ENCODE results near the gene MECR.
A peak's percentile ranks its signal among the peaks of the same experiment; 100 is the strongest.
"Not testable (repeated sequence)": the region's sequence is repeated elsewhere in the genome, so short reads cannot be mapped to it uniquely, and the experiment has no call there.

Gene MECR

GRCh38 chr1:29237852-29238619 lies 7.3 kb upstream of the MECR start:
- Histone ChIP-seq H3K9me3 (ENCODE audit: severe bottlenecking) (no peaks in the 10 kb centered on the region), H3K36me3 (no peaks in the 10 kb centered on the region), H3K27me3 (ENCODE audit: insufficient read depth, low read depth, severe bottlenecking) (no peaks in the 10 kb centered on the region), H3K4me3 (ENCODE audit: low read depth, low read length) (peak overlapping the region; percentile 33), H3K27ac (0 out of 2 replicates have a peak overlapping the region, but pooled peaks have one; percentile 35)
- DNase-seq: no peak
- TF ChIP-seq CTCF (IDR thresholded peaks at IDR 0.05; ENCODE audit: low read depth, low read length): no peak

GRCh38 chr1:29237129-29237821 lies 6.5 kb upstream of the MECR start:
- DNase-seq: peak; percentile 46
- no peaks in the 10 kb centered on the region for H3K9me3 ChIP-seq (ENCODE audit: severe bottlenecking)
- no peaks in the 10 kb centered on the region for H3K36me3 ChIP-seq
- H3K27ac ChIP-seq: peak overlapping the region; percentile 62
- no peaks in the 10 kb centered on the region for H3K27me3 ChIP-seq (ENCODE audit: insufficient read depth, low read depth, severe bottlenecking)
- TF ChIP-seq CTCF (IDR thresholded peaks at IDR 0.05; ENCODE audit: low read depth, low read length): no peak
- peak overlapping the region; percentile 86 for H3K4me3 ChIP-seq (ENCODE audit: low read depth, low read length)

- DNase-seq: no peak
- no peaks in the 10 kb centered on the region for H3K36me3 ChIP-seq
- no peaks in the 10 kb centered on the region for H3K27me3 ChIP-seq (ENCODE audit: insufficient read depth, low read depth, severe bottlenecking)
- no peaks in the 10 kb centered on the region for H3K9me3 ChIP-seq (ENCODE audit: severe bottlenecking)
- H3K4me3 ChIP-seq (ENCODE audit: low read depth, low read length): peak overlapping the region; percentile 86
- peak overlapping the region; percentile 62 for H3K27ac ChIP-seq
- TF ChIP-seq CTCF (IDR thresholded peaks at IDR 0.05; ENCODE audit: low read depth, low read length): no peak
Measured at GRCh38 chr1:29236712-29237128, 6.0 kb upstream of the MECR start.

GRCh38 chr1:29235955-29236711 lies 5.4 kb upstream of the MECR start, which contains the start of gene PTPRU:
Gene PTPRU (plus strand): TSS chr1:29236522. CDS start chr1:29236645, 123 bp downstream.
- TF ChIP-seq CTCF (IDR thresholded peaks at IDR 0.05; ENCODE audit: low read depth, low read length): peak; percentile 77
- H3K27ac ChIP-seq: peak within 1 kb of the TSS; percentile 62
- DNase-seq: peak; percentile 71

GRCh38 chr1:29234881-29235280 lies 4.1 kb upstream of the MECR start:
- not testable (repeated sequence) for H3K9me3 ChIP-seq (ENCODE audit: severe bottlenecking); H3K27ac ChIP-seq; H3K36me3 ChIP-seq; H3K27me3 ChIP-seq (ENCODE audit: insufficient read depth, low read depth, severe bottlenecking); DNase-seq; H3K4me3 ChIP-seq (ENCODE audit: low read depth, low read length)

More at GRCh38 chr1:29235955-29236711, 5.4 kb upstream of the MECR start, which contains the start of gene PTPRU:
- peak within 1 kb of the TSS; percentile 86 for H3K4me3 ChIP-seq (ENCODE audit: low read depth, low read length)
- H3K36me3 ChIP-seq: no peaks in the 10 kb centered on the region
- no peaks in the 10 kb centered on the region for H3K9me3 ChIP-seq (ENCODE audit: severe bottlenecking)
- H3K27me3 ChIP-seq (ENCODE audit: insufficient read depth, low read depth, severe bottlenecking): no peaks in the 10 kb centered on the region

- no peaks in the 10 kb centered on the region for H3K36me3 ChIP-seq
- H3K4me3 ChIP-seq (ENCODE audit: low read depth, low read length): no peak overlapping the region
- no peaks in the 10 kb centered on the region for H3K9me3 ChIP-seq (ENCODE audit: severe bottlenecking)
- no peak for TF ChIP-seq CTCF (IDR thresholded peaks at IDR 0.05; ENCODE audit: low read depth, low read length)
- H3K27me3 ChIP-seq (ENCODE audit: insufficient read depth, low read depth, severe bottlenecking): no peaks in the 10 kb centered on the region
- no peak overlapping the region for H3K27ac ChIP-seq
- DNase-seq: no peak
Measured at GRCh38 chr1:29234471-29234870, 3.7 kb upstream of the MECR start.

All from WERI-Rb-1 (cell line).